LNCaP clone FGC (cell line): ENCODE measurements around the gene SOCS2.

ENCODE experiments used
- DNase-seq: peaks from one replicate; pipeline ENCODE4 v3.0.0-alpha.2; 2011; ENCODE audit warnings: low read depth
- H3K4me3 ChIP-seq: 2 replicates; pipeline ENCODE4 v1.5.1; 2011; ENCODE audit warnings: mild to moderate bottlenecking, low read depth, low read length, control low read depth
- CTCF ChIP-seq: IDR thresholded peaks from 2 replicates; pipeline ENCODE4 v1.5.1; 2012; ENCODE audit warnings: mild to moderate bottlenecking; ENCODE audit not compliant: control insufficient read depth, insufficient read depth; ENCODE audit errors: extremely low read depth

The SOCS2 gene

GRCh38 chr12:93609281-93610192, 37.1 kb downstream of the SOCS2 start:
- no peak for TF ChIP-seq CTCF

GRCh38 chr12:93612776-93613175, 40.3 kb downstream of the SOCS2 start:
- H3K4me3 ChIP-seq, result no peak overlapping the region
- TF ChIP-seq CTCF, result no peak
- no peak for DNase-seq

More at GRCh38 chr12:93609281-93610192, 37.1 kb downstream of the SOCS2 start:
- no peak overlapping the region for H3K4me3 ChIP-seq
- DNase-seq, result peak; percentile 86

- no peak for DNase-seq
- H3K4me3 ChIP-seq, result no peak overlapping the region
- TF ChIP-seq CTCF, result no peak
Observed at GRCh38 chr12:93614917-93615596, 42.6 kb downstream of the SOCS2 start.

DNA sequence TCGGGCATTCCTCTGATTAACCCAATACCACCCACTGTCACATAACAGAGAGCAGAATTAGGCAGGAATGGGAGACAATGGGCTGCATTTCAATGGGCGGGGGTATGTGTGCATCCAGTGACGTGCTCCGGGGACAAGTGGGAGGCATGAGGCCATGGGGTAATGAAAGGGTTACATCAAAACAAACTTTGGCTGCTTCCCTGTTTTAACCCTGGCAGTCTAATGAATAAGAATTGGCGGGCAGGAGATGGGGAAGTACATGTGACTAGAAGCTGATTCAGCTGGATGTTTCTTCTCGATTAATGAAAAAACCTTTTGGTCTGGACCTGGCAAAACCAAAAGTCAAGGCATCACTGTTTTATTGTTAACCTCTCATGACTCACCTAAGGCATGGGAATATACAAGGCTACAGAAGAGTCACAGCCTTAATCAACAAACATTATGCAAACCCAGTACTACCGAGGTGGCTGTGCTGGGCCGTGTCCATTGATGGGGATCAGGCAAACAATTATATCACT, 44.2 kb downstream of the SOCS2 start:
- no peak for DNase-seq
- TF ChIP-seq CTCF, result no peak
- no peak overlapping the region for H3K4me3 ChIP-seq

GRCh38 chr12:93618891-93619410, 46.5 kb downstream of the SOCS2 start:
- DNase-seq, result no peak
- H3K4me3 ChIP-seq, result no peak overlapping the region
- no peak for TF ChIP-seq CTCF

GRCh38 chr12:93621986-93622385, 49.5 kb downstream of the SOCS2 start:
- DNase-seq, result no peak
- TF ChIP-seq CTCF, result no peak
- no peak overlapping the region for H3K4me3 ChIP-seq
